A549 (cell line): ENCODE results near the gene HDLBP. TPM values are rescaled to one million over a fixed set of nuclear protein-coding genes. Genes with fewer than 3 reads are reported as not detected.

Experiments used
- ATAC-seq, 2 experiments: fragments of 200-7000 bp in 1 of 2; fragments of >200 bp in 1 of 2; cut with Nextera tagmentation in 1 of 2; cut with Tn5 transposase in 1 of 2; 3 replicates each; pipeline versions ENCODE4 v1.8.0 to v1.9.1; 2018 to 2020; ENCODE audit warnings: mild to moderate bottlenecking in 1 of 2, moderate library complexity in 1 of 2
- CTCF ChIA-PET: fragments of 300-600 bp; sonication (Branson Sonifier 250); formaldehyde crosslinking; extraction: SDS; loops from one replicate; lab custom pipeline; 2021; ENCODE audit warnings: antibody characterized with exemption, inconsistent platforms; lab: Yijun Ruan, JAX
- POLR2A ChIA-PET: fragments of 350-600 bp; formaldehyde crosslinking; extraction: SDS; loops from one replicate; lab custom pipeline; 2021; ENCODE audit warnings: antibody characterized with exemption, inconsistent platforms; lab: Yijun Ruan, JAX
- DNase-seq, 2 experiments: peaks; one replicate each; pipeline versions ENCODE4 v3.0.0 to v3.0.0-alpha.2; 2011 to 2016; ENCODE audit warnings: low read depth in 1 of 2, low spot score in 1 of 2
- FAIRE-seq: peaks from 2 replicates; lab custom pipeline; 2011; peaks lifted over from hg19 to GRCh38; lab: Jason Lieb, UNC
- H3K27ac ChIP-seq, 2 experiments: fragments of >200 bp; sonication (Bioruptor Twin); formaldehyde crosslinking; 3 replicates each; pipeline ENCODE4 v1.5.1; 2016 to 2017
- H3K4me1 ChIP-seq: fragments of >200 bp; sonication (Bioruptor Twin); formaldehyde crosslinking; 3 replicates; pipeline ENCODE4 v1.6.1; 2016
- H3K4me2 ChIP-seq: fragments of >200 bp; sonication (Bioruptor Twin); formaldehyde crosslinking; 3 replicates; pipeline ENCODE4 v1.6.1; 2016
- H3K4me3 ChIP-seq: fragments of >200 bp; sonication (Bioruptor Twin); formaldehyde crosslinking; 3 replicates; pipeline ENCODE4 v1.5.1; 2016
- H3K9me3 ChIP-seq: fragments of >200 bp; sonication (Bioruptor Twin); formaldehyde crosslinking; 3 replicates; pipeline ENCODE4 v1.6.1; 2016
- ATOH8 ChIP-seq: fragments of 250-450 bp; sonication (Bioruptor Pico); IDR thresholded peaks from 2 replicates; pipeline ENCODE4 v1.5.0; 2020; ENCODE audit warnings: low read depth, mild to moderate bottlenecking, moderate library complexity
- CHD2 ChIP-seq: fragments of 150-350 bp; IDR thresholded peaks from 2 replicates; pipeline ENCODE4 v1.6.1; 2014; ENCODE audit warnings: low read length; ENCODE audit not compliant: partially characterized antibody
- E2F6 ChIP-seq: IDR thresholded peaks from 2 replicates; pipeline ENCODE4 v1.6.1; 2012; ENCODE audit warnings: low read depth, borderline replicate concordance
- EP300 ChIP-seq, 2 experiments: fragments of >200 bp; sonication (Bioruptor Twin); formaldehyde crosslinking; IDR thresholded peaks; 2 replicates in 1 of 2; 3 replicates in 1 of 2; pipeline ENCODE4 v1.6.1; 2016 to 2017
- FOSB ChIP-seq: fragments of 250-450 bp; sonication (Bioruptor Pico); IDR thresholded peaks from 2 replicates; pipeline ENCODE4 v1.5.0; 2020; ENCODE audit warnings: mild to moderate bottlenecking, moderate library complexity
- FOSL2 ChIP-seq, 2 experiments: fragments of 450-650 bp in 1 of 2; fragments of >200 bp in 1 of 2; sonication (Bioruptor Twin) in 1 of 2; formaldehyde crosslinking; IDR thresholded peaks; 2 replicates each; pipeline versions ENCODE4 v1.5.0 to v1.6.1; 2016 to 2020; ENCODE audit warnings: mild to moderate bottlenecking in 1 of 2, moderate library complexity in 1 of 2
- FOXS1 ChIP-seq: fragments of 250-450 bp; sonication (Bioruptor Pico); IDR thresholded peaks from 2 replicates; pipeline ENCODE4 v1.5.0; 2020; ENCODE audit warnings: mild to moderate bottlenecking, moderate library complexity
- HEYL ChIP-seq: fragments of 250-450 bp; sonication (Bioruptor Pico); IDR thresholded peaks from 2 replicates; pipeline ENCODE4 v1.8.0; 2021; ENCODE audit warnings: mild to moderate bottlenecking, moderate library complexity
- HMGXB4 ChIP-seq: fragments of 250-450 bp; sonication (Bioruptor Pico); IDR thresholded peaks from 2 replicates; pipeline ENCODE4 v1.5.0; 2021; ENCODE audit warnings: mild to moderate bottlenecking, moderate library complexity, borderline replicate concordance
- JUN ChIP-seq, 2 experiments: fragments of >200 bp; sonication (Bioruptor Twin); formaldehyde crosslinking; IDR thresholded peaks; 2 replicates in 1 of 2; 3 replicates in 1 of 2; pipeline ENCODE4 v1.6.1; 2016 to 2017
- JUNB ChIP-seq: fragments of >200 bp; sonication (Bioruptor Twin); formaldehyde crosslinking; IDR thresholded peaks from 2 replicates; pipeline ENCODE4 v1.6.1; 2016
- KDM5A ChIP-seq: fragments of 200-600 bp; sonication (generic); IDR thresholded peaks from 2 replicates; pipeline ENCODE4 v1.6.1; 2016; ENCODE audit warnings: antibody characterized with exemption, mild to moderate bottlenecking
- MAFK ChIP-seq: fragments of 450-650 bp; IDR thresholded peaks from 2 replicates; pipeline ENCODE4 v1.6.1; 2014; ENCODE audit not compliant: partially characterized antibody
- MAZ ChIP-seq: fragments of 150-350 bp; IDR thresholded peaks from 2 replicates; pipeline ENCODE4 v1.6.1; 2014; ENCODE audit warnings: antibody characterized with exemption, low read depth, low read length, borderline replicate concordance
- NFE2L2 ChIP-seq: fragments of 150-350 bp; conservative IDR thresholded peaks from 2 replicates; pipeline ENCODE4 v1.6.1; 2014; ENCODE audit warnings: low read length
- NR3C1 ChIP-seq: fragments of >200 bp; sonication (Bioruptor Twin); formaldehyde crosslinking; IDR thresholded peaks from 3 replicates; pipeline ENCODE4 v1.6.1; 2017
- PHF8 ChIP-seq: fragments of 200-600 bp; sonication (generic); IDR thresholded peaks from 2 replicates; pipeline ENCODE4 v1.6.1; 2016; ENCODE audit warnings: low read depth, mild to moderate bottlenecking, antibody characterized with exemption, moderate library complexity, borderline replicate concordance
- POLR2A ChIP-seq: IDR thresholded peaks from 2 replicates; pipeline ENCODE4 v1.6.1; 2012; ENCODE audit warnings: mild to moderate bottlenecking, low read length
- POLR2AphosphoS2 ChIP-seq: conservative IDR thresholded peaks from 2 replicates; pipeline ENCODE4 v1.6.1; 2012; ENCODE audit warnings: low read length, improper control_type of control experiment, inconsistent platforms
- RAD21 ChIP-seq, 2 experiments: fragments of >200 bp in 1 of 2; sonication (Bioruptor Twin) in 1 of 2; formaldehyde crosslinking in 1 of 2; IDR thresholded peaks in 1 of 2; conservative IDR thresholded peaks in 1 of 2; 2 replicates in 1 of 2; 3 replicates in 1 of 2; pipeline ENCODE4 v1.6.1; 2012 to 2018; ENCODE audit warnings: inconsistent platforms in 1 of 2
- RCOR1 ChIP-seq: fragments of 150-350 bp; IDR thresholded peaks from 2 replicates; pipeline ENCODE4 v1.6.1; 2014; ENCODE audit warnings: antibody characterized with exemption, low read length, low read depth
- RNF2 ChIP-seq: fragments of 200-600 bp; sonication (generic); IDR thresholded peaks from 2 replicates; pipeline ENCODE4 v1.6.1; 2016; ENCODE audit warnings: low read depth, mild to moderate bottlenecking, antibody characterized with exemption, moderate library complexity, borderline replicate concordance
- TFCP2L1 ChIP-seq: fragments of 250-450 bp; sonication (Bioruptor Pico); IDR thresholded peaks from 2 replicates; pipeline ENCODE4 v1.5.0; 2021; ENCODE audit warnings: mild to moderate bottlenecking
- WGBS: methylation state at CpG from one replicate; pipeline ENCODE4 v1.1.6; 2017; ENCODE audit errors: missing lambda C conversion rate; 5-methylcytosine and 5-hydroxymethylcytosine counted together
- polyA plus RNA-seq, 4 experiments: library from polyadenylated mRNA; depleted of rRNA in 3 of 4; stranded (reverse); fragments of >200 nt; fragmentation: RNase III in 1 of 4; extraction: RNeasy Plus Mini Kit Qiagen cat#74134 plus additional on column Dnase treatment in 1 of 4; gene quantifications; 2 replicates in 3 of 4; 3 replicates in 1 of 4; pipeline ENCODE4 v1.2.3, GENCODE V29; 2011 to 2017

Gene HDLBP
- polyA plus RNA-seq, 2 of the 4 experiments (the other 2 are of a cell fraction) = 248 to 292 TPM

DNA sequence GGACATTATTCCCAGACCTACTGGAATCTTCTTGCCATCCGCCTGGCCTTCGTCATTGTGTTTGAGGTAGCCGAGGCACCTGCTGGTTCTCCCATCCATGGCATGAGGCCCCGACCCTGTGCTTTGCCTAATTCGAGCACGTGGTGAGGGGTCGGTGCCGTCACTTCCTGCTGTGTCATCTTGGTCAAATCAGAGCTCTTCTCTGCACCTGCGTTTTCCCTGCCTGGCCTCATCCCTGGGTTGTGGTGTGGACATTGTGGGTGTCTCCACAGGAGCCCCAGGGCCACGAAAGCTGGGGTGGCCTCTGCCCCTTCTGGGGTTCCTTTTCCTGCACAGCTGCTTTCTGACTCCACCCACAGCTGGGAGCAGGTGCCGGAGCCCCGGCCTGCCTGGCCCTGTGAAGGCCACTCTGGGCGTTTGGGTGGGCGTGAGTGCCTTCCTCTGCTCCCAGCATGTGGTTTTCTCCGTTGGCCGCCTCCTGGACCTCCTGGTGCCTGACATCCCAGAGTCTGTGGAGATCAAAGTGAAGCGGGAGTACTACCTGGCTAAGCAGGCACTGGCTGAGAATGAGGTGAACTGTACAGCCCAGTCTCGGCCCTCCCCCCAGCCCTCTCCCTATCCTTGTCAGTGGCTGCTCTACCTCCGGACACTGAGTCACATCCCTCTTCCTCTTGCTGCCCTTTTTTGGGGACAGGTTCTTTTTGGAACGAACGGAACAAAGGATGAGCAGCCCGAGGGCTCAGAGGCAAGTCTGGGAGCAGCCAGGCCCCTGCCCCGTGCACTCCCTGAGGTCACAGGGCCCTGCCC lies 92.1 kb downstream of the HDLBP start:
- ChIA-PET POLR2A (no interaction called here), CTCF (interaction anchor here (0.6 kb wide), 1 partner anchor 44 kb away, joined by 3 read pairs; no protein-coding TSS in a partner anchor)
- Histone ChIP-seq H3K4me3 (no peak overlapping the region), H3K4me2 (no peak overlapping the region), H3K4me1 (peaks cover 7% of the 10 kb centered on the region; the same call in 1 of the 3 replicates), H3K27ac (no peak overlapping the region), H3K9me3 (no peaks in the 10 kb centered on the region)
- DNase-seq = no peak
- peak; percentile 25 to 50; a peak in 4 of 6 replicates for ATAC-seq
- 87% methylated on average over 21 of the region's 23 CpGs for WGBS
- no peak for TF ChIP-seq E2F6
- TF ChIP-seq POLR2A = no peak
- no peak for TF ChIP-seq HEYL
- TF ChIP-seq RNF2 = no peak
- no peak for TF ChIP-seq MAFK
- no peak for TF ChIP-seq KDM5A
- TF ChIP-seq TFCP2L1 = no peak
- TF ChIP-seq FOSB = no peak
- TF ChIP-seq ATOH8 = no peak
- no peak; a peak in 1 of 5 replicates for TF ChIP-seq JUN (IDR thresholded peaks at IDR 0.05)
- TF ChIP-seq RCOR1 = no peak
- FAIRE-seq = no peak

GRCh38 chr2:241219856-241220356 lies 95.6 kb downstream of the HDLBP start:
- ATAC-seq = no peak
- TF ChIP-seq MAFK (no peak), FOSL2 (IDR thresholded peaks at IDR 0.05) (no peak), FOSL2 (CRISPR knock-in tag; IDR thresholded peaks at IDR 0.05) (no peak), NR3C1 (no peak), CHD2 (no peak), HMGXB4 (CRISPR knock-in tag) (no peak), RAD21 (conservative IDR thresholded peaks at IDR 0.05 in 1 of 2, IDR thresholded peaks at IDR 0.05 in 1 of 2) (no peak), MAZ (no peak), NFE2L2 (no peak), POLR2AphosphoS2 (no peak), EP300 (IDR thresholded peaks at IDR 0.05) (no peak), FOXS1 (CRISPR knock-in tag) (no peak), PHF8 (no peak), JUNB (no peak)
- Histone ChIP-seq H3K9me3 (no peaks in the 10 kb centered on the region), H3K4me3 (no peak overlapping the region), H3K4me2 (peak overlapping the region; percentile 80; the same call in 2 of the 3 replicates), H3K4me1 (peaks cover 7% of the 10 kb centered on the region; the same call in 1 of the 3 replicates), H3K27ac (no peak overlapping the region)
- DNase-seq = no peak
- ChIA-PET POLR2A (no interaction called here), CTCF (interaction anchor here (1.8 kb wide), 1 partner anchor 368 kb away, joined by 10 read pairs; no protein-coding TSS in a partner anchor)
- no peak for FAIRE-seq
- 93% methylated on average over 6 of the region's 6 CpGs for WGBS
